Left kidney (tissue), 8 donors: ENCODE data around the gene GAS7. TPM values are rescaled to one million over a fixed set of nuclear protein-coding genes. Genes with fewer than 3 reads are reported as not detected.

ENCODE experiments used
- DNase-seq: peaks from one replicate; pipeline ENCODE4 v3.0.0-alpha.2; 2013
- long read RNA-seq, 8 donors: transcript quantifications; one replicate each; lab custom pipeline, GENCODE V29; 2026
- polyA plus RNA-seq: library from polyadenylated mRNA; unstranded; fragments of 120-200 nt; gene quantifications from one replicate; pipeline ENCODE4 v1.2.1, GENCODE V29; 2013; ENCODE audit not compliant: insufficient read length

GAS7 gene
- 16.9 TPM for polyA plus RNA-seq
- long read RNA-seq, donor 1, full-length matches to known transcripts = 6 of 6 reads
- long read RNA-seq, donor 1, partial matches to known transcripts = 0 of 6 reads
- long read RNA-seq, donor 1, other reads (novel, unspliced or antisense) = 0 of 6 reads
- long read RNA-seq, donor 2, full-length matches to known transcripts = 3 of 3 reads
- long read RNA-seq, donor 2, partial matches to known transcripts = 0 of 3 reads
- long read RNA-seq, donor 2, other reads (novel, unspliced or antisense) = 0 of 3 reads
- long read RNA-seq, donor 3, full-length matches to known transcripts = 2 of 2 reads
- long read RNA-seq, donor 3, partial matches to known transcripts = 0 of 2 reads
- long read RNA-seq, donor 3, other reads (novel, unspliced or antisense) = 0 of 2 reads
- long read RNA-seq, donor 4 = 0 reads
- long read RNA-seq, donor 5, full-length matches to known transcripts = 2 of 2 reads
- long read RNA-seq, donor 5, partial matches to known transcripts = 0 of 2 reads
- long read RNA-seq, donor 5, other reads (novel, unspliced or antisense) = 0 of 2 reads
- long read RNA-seq, donor 6, full-length matches to known transcripts = 3 of 3 reads
- long read RNA-seq, donor 6, partial matches to known transcripts = 0 of 3 reads
- long read RNA-seq, donor 6, other reads (novel, unspliced or antisense) = 0 of 3 reads
- long read RNA-seq, donor 7, full-length matches to known transcripts = 8 of 8 reads
- long read RNA-seq, donor 7, partial matches to known transcripts = 0 of 8 reads
- long read RNA-seq, donor 7, other reads (novel, unspliced or antisense) = 0 of 8 reads
- long read RNA-seq, donor 8 = 0 reads

- DNase-seq = peak; percentile 73
Observed at GRCh38 chr17:10198509-10199249, at the start of gene GAS7. GAS7 (minus strand) TSS chr17:10198606.

GRCh38 chr17:10247810-10248209, 49.4 kb upstream of the GAS7 start:
- no peak for DNase-seq

GRCh38 chr17:10243883-10244844, 45.8 kb upstream of the GAS7 start:
- no peak for DNase-seq

- DNase-seq = no peak
Observed at GRCh38 chr17:10241781-10242180, 43.4 kb upstream of the GAS7 start.

- no peak for DNase-seq
Observed at GRCh38 chr17:10238661-10239060, 40.3 kb upstream of the GAS7 start.

- no peak for DNase-seq
Observed at GRCh38 chr17:10234033-10234432, 35.6 kb upstream of the GAS7 start.

GRCh38 chr17:10233161-10233560, 34.8 kb upstream of the GAS7 start:
- no peak for DNase-seq

- no peak for DNase-seq
Observed at GRCh38 chr17:10229181-10229580, 30.8 kb upstream of the GAS7 start.

GRCh38 chr17:10226930-10227695, 28.7 kb upstream of the GAS7 start:
- peak; percentile 17 for DNase-seq

GRCh38 chr17:10224582-10225195, 26.3 kb upstream of the GAS7 start:
- no peak for DNase-seq

GRCh38 chr17:10219193-10219592, 20.8 kb upstream of the GAS7 start:
- DNase-seq = no peak

- no peak for DNase-seq
Observed at GRCh38 chr17:10217916-10218315, 19.5 kb upstream of the GAS7 start.

- DNase-seq = peak; percentile 22
Observed at GRCh38 chr17:10216213-10216938, 18.0 kb upstream of the GAS7 start.

GRCh38 chr17:10215286-10215685, 16.9 kb upstream of the GAS7 start:
- DNase-seq = no peak

GRCh38 chr17:10211666-10212065, 13.3 kb upstream of the GAS7 start:
- no peak for DNase-seq

GRCh38 chr17:10210151-10210574, 11.8 kb upstream of the GAS7 start:
- peak; percentile 48 for DNase-seq

GRCh38 chr17:10208604-10209193, 10.3 kb upstream of the GAS7 start:
- DNase-seq = no peak

GRCh38 chr17:10207153-10207552, 8.7 kb upstream of the GAS7 start:
- DNase-seq = no peak
